Fibroblast of skin of left quadriceps (primary cell): ENCODE measurements around the gene TOM1L2.

Experiments used
- DNase-seq, 2 experiments: peaks; one replicate each; pipeline ENCODE4 v3.0.0-alpha.2; 2013; ENCODE audit warnings: low read depth in 2 of 2

Gene TOM1L2

GRCh38 chr17:17836250-17836817 lies 135.9 kb downstream of the TOM1L2 start:
- DNase-seq = peak; percentile 85 to 86

- no peak for DNase-seq
These were observed 136.6 kb downstream of the TOM1L2 start for GRCh38 chr17:17835415-17836249.

- no peak for DNase-seq
These were observed 137.2 kb downstream of the TOM1L2 start for GRCh38 chr17:17834974-17835373.

- no peak for DNase-seq
These were observed 138.4 kb downstream of the TOM1L2 start for GRCh38 chr17:17833658-17834357.

GRCh38 chr17:17832032-17832363 lies 140.2 kb downstream of the TOM1L2 start:
- no peak for DNase-seq

GRCh38 chr17:17831208-17832031 lies 140.8 kb downstream of the TOM1L2 start:
- DNase-seq = no peak

- no peak for DNase-seq
These were observed 141.4 kb downstream of the TOM1L2 start for GRCh38 chr17:17830740-17831207.

GRCh38 chr17:17830269-17830567 lies 142.0 kb downstream of the TOM1L2 start:
- no peak for DNase-seq

- no peak for DNase-seq
These were observed 144.2 kb downstream of the TOM1L2 start for GRCh38 chr17:17827826-17828621.

- DNase-seq = no peak
These were observed 145.0 kb downstream of the TOM1L2 start for GRCh38 chr17:17826942-17827785.

- no peak for DNase-seq
These were observed 145.9 kb downstream of the TOM1L2 start for GRCh38 chr17:17826342-17826713.

GRCh38 chr17:17824783-17825614 lies 147.2 kb downstream of the TOM1L2 start:
- DNase-seq = no peak

GRCh38 chr17:17824119-17824782 lies 147.9 kb downstream of the TOM1L2 start:
- no peak for DNase-seq

GRCh38 chr17:17823433-17824118 lies 148.6 kb downstream of the TOM1L2 start:
- peak; percentile 62 to 64 for DNase-seq

- DNase-seq = no peak
These were observed 149.6 kb downstream of the TOM1L2 start for GRCh38 chr17:17822616-17823015.

- no peak for DNase-seq
These were observed 150.0 kb downstream of the TOM1L2 start for GRCh38 chr17:17822189-17822588.

- no peak for DNase-seq
These were observed 151.6 kb downstream of the TOM1L2 start for GRCh38 chr17:17820463-17821158.

- DNase-seq = no peak
These were observed 152.2 kb downstream of the TOM1L2 start for GRCh38 chr17:17820046-17820445.
